Measurements from ENCODE around the gene GALM.
"Not testable (repeated sequence)": the region's sequence is repeated elsewhere in the genome, so short reads cannot be mapped to it uniquely, and the experiment has no call there.

The GALM gene

DNA sequence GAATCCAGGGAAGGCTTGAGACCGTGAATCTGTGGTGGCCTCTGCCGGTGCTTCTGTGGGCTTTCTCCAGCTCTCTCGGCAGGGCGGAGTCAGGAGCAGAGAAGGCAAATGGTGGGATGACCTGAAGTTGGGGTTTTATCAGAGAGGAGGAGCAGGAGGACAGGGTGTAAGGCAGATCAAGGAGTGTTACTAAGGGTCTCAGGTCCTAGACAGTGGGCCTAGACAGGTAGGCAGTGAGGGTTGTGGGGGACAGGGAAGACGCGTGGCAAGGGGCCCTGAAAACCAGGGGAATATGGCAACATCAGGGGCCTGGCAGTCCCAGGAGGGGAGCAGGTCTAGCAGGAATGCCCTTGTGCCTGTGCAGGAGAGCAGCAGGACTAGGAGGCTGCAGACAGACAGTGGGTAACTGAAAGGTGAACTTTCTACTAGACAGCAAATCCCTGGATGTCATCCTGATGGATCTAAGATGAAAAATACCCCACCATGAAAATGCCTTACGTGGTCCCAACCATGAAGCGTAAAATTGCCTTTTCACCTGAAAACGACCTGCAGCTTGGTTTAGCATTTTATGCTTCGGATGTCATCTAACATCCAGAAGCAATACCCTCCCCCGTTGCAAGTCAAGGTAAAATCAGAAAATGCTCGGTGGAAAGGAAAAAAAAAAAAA, 43.1 kb downstream of the GALM start:
- no peak for DNase-seq

DNA sequence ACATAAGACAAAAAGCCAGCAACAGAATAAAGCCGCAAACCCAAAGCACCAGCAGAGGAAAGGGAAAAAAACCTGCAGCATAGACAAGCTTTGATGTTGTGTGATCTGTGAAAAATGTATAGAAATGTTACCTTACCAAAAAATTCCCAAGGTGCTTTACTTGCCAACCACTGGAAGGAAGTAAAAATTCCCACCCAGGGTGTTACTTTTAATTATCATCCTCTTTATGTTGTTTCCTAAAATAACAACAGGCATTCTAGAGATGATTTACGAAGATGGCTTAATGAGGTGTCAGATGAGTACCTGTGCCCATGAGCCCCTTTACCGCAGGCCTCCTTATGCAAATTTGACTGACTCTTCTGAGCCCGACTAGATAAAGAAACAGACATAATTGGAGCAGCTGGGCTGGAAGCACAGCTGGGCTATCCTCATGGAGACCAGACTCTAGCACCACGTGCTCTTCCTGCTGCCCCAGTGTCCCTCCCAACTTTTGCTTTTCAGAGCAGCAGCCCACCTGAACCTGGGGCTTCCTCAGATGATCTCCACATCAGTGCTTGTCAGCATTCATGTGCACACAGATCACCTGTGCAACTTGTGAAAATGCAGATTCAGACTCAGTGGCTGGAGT, 43.8 kb downstream of the GALM start:
- no peak for DNase-seq

DNA sequence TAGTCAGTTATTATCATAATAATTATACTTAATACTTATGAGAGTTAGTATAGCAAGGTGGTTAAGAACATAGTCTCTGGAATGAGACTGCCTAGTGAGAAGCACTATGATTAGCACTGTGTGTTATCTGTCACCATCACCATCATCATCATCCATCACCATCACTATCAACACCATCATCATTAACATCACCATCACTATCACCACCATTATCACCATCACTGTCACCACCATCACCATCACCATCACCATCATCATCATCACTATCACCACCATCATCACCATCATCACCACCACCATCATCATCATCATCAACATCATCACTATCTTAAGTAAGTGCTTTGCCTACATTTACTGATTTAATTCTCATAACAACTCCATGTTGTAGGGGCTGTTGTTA, 45.6 kb downstream of the GALM start:
- no peak for DNase-seq

DNA sequence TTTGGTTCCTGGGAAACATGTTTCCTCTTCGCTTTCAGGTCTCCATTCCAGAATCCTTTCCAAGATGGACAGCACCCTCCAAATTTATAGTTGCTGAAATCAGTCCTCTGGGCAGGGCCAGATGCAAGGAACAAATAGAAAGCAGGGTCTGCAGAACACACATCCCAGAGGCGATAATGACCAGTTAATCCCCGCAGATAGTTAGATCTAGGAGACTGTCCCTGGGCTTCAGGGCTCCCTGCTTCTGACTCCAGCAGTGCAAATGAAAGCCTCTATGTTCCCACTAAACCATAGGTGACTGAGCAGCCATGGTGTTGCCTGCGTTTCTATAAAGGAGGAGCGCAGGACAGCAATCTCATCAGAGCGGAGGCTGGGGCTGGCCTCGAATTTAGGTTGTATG, 46.5 kb downstream of the GALM start:
- no peak for DNase-seq

DNA sequence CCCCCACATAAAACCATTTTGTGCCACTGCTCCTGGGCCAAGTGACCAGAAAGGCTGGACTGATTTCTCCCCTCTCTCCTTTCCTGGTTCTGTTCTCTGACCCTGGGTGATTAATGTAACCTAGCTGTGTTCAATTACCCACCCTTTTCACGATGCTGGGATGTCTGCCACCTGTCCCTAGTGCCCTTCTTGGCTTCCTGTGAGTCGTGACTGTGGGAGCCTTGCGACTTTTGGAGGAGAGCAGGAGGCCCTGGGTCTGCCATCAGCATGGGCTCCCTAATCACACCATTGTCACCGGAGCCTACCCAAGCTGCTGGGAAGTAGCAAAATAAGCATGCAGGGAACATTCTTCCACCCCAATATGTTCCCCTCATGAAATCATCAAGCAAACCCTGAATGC, 47.0 kb downstream of the GALM start:
- no peak for DNase-seq

DNA sequence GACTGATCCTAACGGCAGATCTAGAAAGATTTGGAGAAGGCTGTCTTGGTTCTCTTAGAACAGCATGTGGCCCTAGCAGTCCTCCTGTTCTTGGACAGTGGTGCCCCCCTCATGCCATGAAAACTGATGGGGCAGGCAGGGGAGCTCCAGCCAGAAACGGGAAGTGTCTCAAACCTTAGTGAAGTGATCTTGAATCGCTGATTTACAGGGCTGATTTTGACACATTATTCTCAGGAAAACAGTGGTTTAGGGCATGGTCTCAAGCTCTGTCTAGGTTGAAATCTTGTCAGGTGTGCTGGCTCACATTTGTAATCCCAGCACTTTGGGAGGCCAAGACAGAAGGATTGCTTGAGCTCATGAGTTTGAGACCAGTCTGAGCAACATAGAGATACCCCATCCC, 47.4 kb downstream of the GALM start:
- DNase-seq, result no peak

DNA sequence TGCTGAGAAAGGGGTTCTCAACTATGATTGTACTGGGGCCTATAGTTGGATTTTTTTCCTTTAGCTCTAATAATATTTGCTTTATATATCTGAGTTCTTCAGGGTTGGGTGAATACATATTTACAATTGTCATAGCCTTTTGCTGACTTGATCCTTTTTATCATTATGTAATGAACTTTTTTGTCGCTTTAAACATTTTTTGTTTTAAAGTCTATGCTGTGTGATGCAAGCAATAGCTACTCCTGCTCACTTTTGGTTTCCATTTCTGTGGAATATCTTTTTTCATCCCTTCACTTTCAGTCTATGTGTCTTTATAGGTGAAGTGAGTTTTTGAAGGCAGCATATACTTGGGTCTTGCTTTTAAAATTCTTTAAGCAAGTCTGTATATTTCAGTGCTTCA, 49.0 kb downstream of the GALM start:
- DNase-seq, result not testable (repeated sequence)

DNA sequence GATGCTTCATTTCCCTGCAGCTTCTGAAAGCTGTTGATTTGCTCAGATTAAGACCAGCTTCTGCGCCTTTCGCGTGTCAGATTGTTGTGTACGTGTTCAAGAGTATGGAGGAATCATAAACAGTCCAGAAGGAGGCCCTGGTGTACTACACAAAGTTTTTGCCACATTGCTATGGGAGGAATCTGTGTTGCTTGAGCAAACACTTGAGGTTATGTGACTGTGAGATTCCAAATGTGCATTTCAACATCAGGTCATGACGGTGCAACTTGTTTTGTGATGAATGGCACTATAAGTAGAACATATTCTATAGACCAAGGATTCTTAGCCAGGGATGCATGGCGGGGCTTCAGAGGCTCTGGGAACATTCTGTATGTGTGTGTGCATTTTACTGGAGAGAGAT, 50.3 kb downstream of the GALM start:
- DNase-seq, result no peak

DNA sequence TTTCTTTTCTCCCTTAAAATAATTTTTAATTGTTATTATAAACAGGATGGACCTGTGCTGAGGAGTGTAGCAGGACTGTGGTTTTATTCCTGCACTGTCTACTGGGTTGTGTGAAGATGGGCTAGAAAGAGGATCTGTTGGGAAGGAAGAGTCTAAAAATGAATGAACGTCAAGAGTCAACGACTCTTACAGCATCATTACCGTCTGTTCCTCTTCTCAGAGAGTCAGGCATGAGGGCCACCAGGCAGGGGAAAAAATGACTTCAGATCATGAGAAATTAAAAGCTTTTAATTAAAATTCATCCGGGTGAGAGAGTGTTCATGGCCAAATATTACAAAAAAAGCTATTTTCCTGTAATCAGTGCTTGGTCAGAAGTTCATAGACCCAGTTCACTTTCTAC, 52.7 kb downstream of the GALM start:
- DNase-seq, result no peak

DNA sequence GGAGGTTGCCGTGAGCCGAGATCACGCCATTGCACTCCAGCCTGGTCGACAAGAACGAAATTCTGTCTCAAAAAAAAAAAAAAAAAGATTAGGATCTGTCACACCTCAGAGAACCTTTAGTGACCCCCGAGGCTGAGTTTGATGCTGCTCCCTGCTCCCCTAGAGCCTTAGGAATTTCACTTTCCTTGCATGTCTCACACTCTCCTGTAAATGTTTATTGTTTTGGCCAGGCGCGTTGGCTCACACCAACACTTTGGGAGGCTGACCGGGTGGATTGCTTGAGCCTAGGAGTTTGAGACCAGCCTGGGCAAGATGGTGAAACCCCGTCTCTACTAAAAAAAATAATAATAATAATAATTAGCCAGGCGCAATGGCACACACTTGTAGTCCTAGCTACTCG, 53.8 kb downstream of the GALM start:
- no peak for DNase-seq

DNA sequence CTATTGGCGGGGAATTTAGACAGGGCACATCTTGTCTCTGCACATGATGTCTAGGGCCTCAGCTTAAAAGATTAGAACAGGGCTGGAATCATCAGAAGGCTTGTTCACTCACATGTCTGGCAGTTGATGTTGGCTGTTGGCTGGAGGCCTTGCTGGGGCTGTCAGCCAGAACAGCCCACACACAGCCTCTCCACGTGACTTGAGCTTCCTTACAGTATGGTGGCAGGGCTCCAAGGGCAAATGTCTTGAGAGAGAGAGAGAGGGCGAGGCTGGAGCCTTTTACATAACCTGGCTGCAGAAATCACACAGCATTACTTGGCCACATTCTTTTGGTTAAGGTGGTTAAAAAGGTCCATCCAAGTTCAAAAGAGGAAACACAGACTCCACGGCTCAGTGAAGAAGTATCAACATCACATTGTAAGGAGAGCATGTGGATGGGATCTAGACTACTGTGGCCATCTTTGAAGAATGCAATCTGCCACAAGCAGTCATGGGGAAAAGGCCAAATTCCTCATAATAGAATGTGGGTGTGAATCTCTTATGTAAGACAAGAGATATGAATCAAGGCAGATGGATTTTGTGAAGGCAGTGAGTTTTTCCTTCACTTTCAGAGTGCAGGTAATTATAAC, 54.8 kb downstream of the GALM start:
- DNase-seq, result peak in 21 of 56 donors; percentile 3 to 71 (median 16)

DNA sequence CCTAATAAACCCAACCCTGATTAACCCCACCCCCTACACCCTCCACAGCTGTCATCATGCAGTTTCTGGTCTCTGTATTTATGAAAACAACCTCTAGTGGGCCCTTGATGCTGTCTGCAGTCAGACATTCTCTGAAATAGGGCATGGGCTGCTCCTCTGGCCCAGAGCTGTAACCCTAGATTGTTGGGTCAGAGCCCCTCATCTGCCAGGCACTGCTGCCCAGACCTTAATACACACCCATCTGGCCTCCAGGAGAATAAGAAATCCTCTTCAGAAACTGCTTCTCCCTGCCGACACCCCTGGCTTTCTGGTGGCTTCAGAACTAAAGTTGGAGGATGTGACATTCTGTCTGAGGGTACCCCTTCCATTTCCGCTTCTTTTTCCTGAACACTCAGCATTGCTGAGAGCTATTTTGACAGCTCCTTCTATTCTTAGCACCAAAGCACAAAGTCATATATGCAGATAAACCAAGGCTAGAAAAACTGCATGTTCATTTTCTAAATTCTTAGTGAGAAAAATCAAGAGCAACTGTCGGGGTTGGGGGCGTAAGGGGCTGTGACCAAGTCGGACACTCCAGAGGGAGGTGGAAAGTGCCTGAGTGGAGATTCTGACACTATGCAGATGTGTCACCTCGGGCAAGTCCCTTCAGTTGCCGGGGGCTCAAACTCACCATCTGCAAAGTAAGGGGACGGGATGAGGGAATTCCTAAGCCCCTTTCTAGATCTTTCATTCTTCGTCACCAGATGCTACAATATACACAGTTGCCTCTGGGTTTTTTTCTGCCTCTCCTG, 56.6 kb downstream of the GALM start:
- no peak for DNase-seq

DNA sequence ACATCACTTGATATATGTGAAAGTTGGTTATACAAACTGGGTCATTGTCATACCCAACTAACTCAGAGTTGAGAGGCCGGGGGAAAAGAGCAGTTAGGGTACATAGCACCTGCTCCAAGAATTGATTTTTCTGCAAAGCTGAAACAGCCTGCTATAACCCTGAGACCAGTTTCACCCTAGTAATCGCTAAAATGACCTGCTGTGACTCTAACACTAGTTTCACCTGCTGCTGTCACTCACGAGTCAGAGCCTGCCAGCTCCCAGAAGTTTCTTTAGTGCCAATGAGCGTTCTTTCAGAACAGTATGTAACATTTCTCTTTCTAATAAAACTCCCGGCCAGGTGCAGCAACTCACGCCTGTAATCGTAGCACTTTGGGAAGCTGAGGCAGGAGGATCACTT, 57.3 kb downstream of the GALM start:
- DNase-seq, result no peak

DNA sequence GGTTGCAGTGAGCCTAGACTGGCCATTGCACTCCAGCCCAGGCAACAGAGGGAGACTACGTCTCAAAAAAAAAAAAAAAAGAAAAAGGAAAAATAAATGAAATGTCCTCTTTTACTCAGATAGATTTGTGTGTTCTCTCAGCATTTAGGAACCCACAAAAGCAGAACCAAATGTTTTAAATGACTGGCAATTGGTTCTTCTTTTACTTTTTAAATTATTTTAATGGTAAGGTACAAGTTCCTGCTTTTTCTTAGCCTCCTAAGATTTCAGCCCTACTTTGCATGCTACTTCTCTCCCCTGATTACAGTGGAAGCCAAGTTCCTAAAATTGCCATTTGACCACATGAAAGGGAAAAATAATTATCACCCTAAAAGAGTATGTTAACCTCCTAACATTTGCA, 61.7 kb downstream of the GALM start:
- DNase-seq, result no peak

DNA sequence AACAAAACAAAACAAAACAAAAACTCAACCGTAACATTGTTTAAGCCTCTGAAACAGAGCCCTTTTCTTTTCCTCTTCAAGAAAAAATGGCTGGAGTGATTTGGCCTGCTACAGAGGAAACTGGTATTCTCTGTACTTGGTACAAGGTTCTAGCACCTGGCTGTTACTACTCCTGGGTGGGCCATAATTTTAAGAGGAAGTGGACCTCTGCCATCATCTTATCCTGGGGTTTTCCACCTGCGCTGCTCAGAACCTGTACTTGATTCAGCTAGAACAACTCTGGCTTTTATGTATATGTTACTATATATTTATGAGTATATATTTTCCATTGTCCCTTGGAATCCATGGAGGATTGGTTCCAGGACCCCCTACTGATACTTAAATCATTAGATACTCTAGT, 62.8 kb downstream of the GALM start:
- DNase-seq, result no peak

DNA sequence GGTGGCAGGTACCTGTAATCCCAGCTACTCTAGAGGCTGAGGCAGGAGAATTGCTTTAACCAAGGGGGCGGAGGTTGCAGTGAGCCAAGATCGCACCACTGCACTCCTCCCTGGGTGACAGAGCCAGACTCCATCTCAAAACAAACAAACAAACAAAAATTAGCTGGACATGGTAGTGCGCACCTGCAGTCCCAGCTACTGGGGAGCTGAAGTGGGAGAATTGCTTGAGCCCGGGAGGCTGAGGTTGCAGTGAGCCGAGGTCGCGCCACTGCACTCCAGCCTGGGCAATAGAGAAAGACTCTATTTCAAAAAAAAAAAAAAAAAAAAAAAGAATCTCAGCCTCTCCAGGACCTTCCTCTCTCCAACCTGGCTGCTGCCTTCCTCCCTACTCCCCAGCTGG, 65.2 kb downstream of the GALM start:
- DNase-seq, result no peak

DNA sequence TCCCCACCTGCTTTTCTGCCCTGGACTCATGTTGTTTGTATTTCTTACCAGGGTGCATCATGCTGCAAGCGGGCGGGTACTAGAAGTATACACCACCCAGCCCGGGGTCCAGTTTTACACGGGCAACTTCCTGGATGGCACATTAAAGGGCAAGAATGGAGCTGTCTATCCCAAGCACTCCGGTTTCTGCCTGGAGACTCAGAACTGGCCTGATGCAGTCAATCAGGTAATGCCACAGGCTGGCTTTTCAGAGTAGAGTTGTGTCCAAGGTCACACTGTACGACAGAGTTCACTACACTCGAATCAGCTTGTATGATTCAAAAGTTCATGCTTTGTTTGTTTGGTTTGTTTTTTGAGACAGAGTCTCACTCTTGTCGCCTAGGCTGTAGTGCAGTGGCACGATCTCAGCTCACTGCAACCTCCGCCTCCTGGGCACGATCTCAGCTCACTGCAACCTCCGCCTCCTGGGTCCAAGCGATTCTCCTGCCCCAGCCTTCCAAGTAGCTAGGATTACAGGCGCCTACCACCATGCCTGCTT, 65.8 kb downstream of the GALM start:
- DNase-seq, result no peak

DNA sequence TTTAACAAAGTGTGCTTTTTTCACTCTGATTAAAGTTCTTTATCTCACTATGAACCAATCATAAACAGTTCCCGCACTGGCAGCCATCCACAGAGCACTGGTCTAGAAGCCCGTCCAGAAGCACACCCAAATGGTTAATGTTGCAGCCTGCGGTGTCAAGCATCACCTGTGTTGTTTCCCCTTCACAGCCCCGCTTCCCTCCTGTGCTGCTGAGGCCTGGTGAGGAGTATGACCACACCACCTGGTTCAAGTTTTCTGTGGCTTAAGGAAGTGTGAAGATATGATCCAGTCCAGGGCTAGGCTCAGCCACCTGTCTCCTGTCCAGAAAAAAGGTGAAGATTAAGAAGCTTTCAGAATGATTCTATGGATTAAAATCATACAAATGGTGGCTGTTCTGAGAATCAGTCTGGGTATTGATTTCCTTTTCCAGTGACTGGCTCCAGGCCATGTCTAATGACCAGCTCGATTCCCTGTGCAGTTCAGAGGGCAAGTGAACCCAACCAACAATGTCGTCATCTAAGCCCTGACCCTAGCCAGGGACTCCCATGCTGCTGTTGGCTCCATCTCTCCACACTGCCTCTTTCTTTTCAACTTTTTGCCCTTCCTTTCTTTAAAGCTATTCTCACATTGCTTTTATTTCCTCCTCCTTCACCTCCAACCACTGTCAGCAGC, 67.5 kb downstream of the GALM start:
- DNase-seq, result no peak

DNA sequence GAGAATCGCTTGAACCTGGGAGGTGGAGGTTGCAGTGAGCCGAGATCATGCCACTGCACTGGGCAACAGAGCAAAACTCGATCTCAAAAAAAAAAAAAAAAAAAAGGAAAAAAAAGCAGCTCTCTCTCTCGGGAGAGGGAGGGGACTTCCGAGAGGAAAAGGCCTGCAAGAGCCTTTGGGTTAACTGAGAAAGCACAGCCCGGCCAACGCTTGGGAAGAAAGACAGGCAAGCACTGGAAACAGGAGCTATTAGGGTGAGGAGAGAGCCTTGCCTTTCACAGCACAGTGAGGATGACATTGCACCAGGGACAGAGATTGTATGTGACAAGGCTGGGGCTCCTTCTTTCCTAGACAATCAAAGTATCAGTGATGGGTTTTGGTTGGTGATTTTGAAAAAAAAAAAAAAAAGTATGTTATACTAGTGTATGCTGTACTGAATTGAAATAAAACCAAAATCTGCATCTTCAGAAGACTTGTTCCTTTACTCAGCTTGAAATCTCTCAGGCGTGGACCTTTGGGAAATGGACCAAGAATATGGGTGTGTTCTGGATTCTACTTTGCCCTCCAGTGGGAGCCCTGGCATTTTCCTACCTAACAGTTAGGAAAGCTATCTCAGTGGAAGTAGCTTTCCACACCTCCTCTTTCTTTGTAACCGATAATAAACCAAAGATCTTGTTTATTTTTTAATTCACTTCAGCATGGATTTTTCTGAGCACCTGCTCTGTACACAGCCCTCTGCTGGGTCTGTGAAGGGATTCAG, 68.6 kb downstream of the GALM start:
- no peak for DNase-seq

DNA sequence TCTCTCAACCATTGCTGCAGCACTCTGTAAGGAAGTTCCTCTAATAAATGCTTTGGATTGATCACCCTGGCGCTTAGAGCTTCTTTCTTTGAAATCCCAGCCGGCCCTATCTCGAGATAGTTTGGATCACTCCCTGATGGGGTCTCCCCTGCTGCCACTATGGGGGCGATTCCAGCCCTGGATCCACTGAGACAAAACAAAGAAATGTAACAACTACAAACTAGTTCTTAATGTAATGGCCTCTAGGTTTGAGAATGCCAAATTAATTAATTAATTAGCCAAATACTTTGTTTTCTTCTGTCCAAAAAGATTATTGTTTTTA, 70.0 kb downstream of the GALM start:
- DNase-seq, result no peak
